PC-3 (cell line): Measurements from ENCODE around the gene LNP1.

Source experiments
- EZH2 ChIP-seq: fragments of 300-600 bp; sonication (generic); IDR thresholded peaks from one replicate; pipeline ENCODE4 v1.6.1; 2017; ENCODE audit warnings: antibody characterized with exemption, mild to moderate bottlenecking, low read length; ENCODE audit not compliant: unreplicated experiment
- EZH2phosphoT487 ChIP-seq: fragments of 300-600 bp; sonication (generic); IDR thresholded peaks from 2 replicates; pipeline ENCODE4 v1.6.1; 2018; ENCODE audit warnings: mild to moderate bottlenecking, antibody characterized with exemption, low read length, borderline replicate concordance
- TF ChIP-seq, protein P1 (sequence below): fragments of 300-600 bp; sonication (generic); conservative IDR thresholded peaks from 2 replicates; pipeline ENCODE4 v1.5.1; 2017; ENCODE audit warnings: antibody characterized with exemption, low read depth, mild to moderate bottlenecking, low read length

DNA sequence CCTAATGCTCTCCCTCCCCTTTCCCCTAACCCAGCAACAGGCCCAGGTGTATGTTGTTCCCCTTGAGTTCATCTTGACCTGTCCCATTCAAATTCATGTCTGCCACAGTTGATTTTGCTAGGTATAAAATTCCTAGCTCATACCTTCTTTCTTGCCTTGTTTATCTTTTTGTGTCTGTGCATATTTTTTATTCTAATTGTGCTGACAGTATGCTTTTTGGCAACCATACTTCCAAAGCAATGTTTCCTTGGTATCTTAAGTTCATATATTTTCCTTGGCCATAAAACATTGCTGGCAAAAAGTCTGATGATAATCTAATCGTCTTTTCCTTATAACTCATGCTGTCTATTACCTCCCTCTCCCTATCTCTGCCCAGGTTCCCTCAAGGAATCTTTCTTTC lies 15.5 kb downstream of the LNP1 start:
- TF ChIP-seq EZH2 (no peak), EZH2phosphoT487 (no peak)
- TF ChIP-seq, protein P1, sequence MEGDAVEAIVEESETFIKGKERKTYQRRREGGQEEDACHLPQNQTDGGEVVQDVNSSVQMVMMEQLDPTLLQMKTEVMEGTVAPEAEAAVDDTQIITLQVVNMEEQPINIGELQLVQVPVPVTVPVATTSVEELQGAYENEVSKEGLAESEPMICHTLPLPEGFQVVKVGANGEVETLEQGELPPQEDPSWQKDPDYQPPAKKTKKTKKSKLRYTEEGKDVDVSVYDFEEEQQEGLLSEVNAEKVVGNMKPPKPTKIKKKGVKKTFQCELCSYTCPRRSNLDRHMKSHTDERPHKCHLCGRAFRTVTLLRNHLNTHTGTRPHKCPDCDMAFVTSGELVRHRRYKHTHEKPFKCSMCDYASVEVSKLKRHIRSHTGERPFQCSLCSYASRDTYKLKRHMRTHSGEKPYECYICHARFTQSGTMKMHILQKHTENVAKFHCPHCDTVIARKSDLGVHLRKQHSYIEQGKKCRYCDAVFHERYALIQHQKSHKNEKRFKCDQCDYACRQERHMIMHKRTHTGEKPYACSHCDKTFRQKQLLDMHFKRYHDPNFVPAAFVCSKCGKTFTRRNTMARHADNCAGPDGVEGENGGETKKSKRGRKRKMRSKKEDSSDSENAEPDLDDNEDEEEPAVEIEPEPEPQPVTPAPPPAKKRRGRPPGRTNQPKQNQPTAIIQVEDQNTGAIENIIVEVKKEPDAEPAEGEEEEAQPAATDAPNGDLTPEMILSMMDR, result no peak
